H1 (cell line): ENCODE measurements around the gene IFNAR2. TPM values are rescaled to one million over a fixed set of nuclear protein-coding genes. Genes with fewer than 3 reads are reported as not detected.

ENCODE experiments used
- CTCF ChIA-PET: fragments of 300-600 bp; sonication (Branson Sonifier 250); formaldehyde crosslinking; loops from one replicate; lab custom pipeline; 2021; ENCODE audit not compliant: partially characterized antibody; lab: Charles Lee
- POLR2A ChIA-PET: fragments of 300-600 bp; sonication (Branson Sonifier 250); formaldehyde crosslinking; loops from one replicate; lab custom pipeline; 2021; ENCODE audit warnings: inconsistent platforms; ENCODE audit not compliant: partially characterized antibody; lab: Charles Lee
- DNase-seq, 2 experiments: peaks; one replicate each; pipeline versions ENCODE4 v3.0.0 to v3.0.0-alpha.2; 2010 to 2022; ENCODE audit warnings: low spot score in 2 of 2, low read depth in 1 of 2, mixed read lengths in 1 of 2
- FAIRE-seq: peaks from 2 replicates; lab custom pipeline; 2011; peaks lifted over from hg19 to GRCh38; lab: Jason Lieb, UNC
- H2AFZ ChIP-seq: 2 replicates; pipeline ENCODE4 v1.8.1; 2012; ENCODE audit warnings: low read length, inconsistent platforms
- H2AK5ac ChIP-seq: 2 replicates; pipeline ENCODE4 v1.6.1; 2013; ENCODE audit warnings: low read depth, low read length
- H2BK120ac ChIP-seq: replicated peaks from 2 replicates; pipeline ENCODE3; 2013; ENCODE audit warnings: low read depth, low read length, inconsistent platforms
- H2BK12ac ChIP-seq: 2 replicates; pipeline ENCODE4 v1.6.1; 2013; ENCODE audit warnings: low read depth, low read length
- H2BK15ac ChIP-seq: 2 replicates; pipeline ENCODE4 v1.6.1; 2013; ENCODE audit warnings: low read length
- H2BK20ac ChIP-seq: 2 replicates; pipeline ENCODE4 v1.6.1; 2013; ENCODE audit warnings: low read length
- H2BK5ac ChIP-seq: 2 replicates; pipeline ENCODE4 v1.6.1; 2013; ENCODE audit warnings: low read depth, low read length
- H3K14ac ChIP-seq: 2 replicates; pipeline ENCODE4 v1.6.1; 2013; ENCODE audit warnings: inconsistent platforms; ENCODE audit not compliant: insufficient read length
- H3K18ac ChIP-seq: 2 replicates; pipeline ENCODE4 v1.6.1; 2013; ENCODE audit warnings: low read length; ENCODE audit errors: extremely low read depth
- H3K23ac ChIP-seq: 2 replicates; pipeline ENCODE4 v1.6.1; 2013; ENCODE audit warnings: inconsistent platforms; ENCODE audit not compliant: insufficient read length
- H3K23me2 ChIP-seq: 2 replicates; pipeline ENCODE4 v1.6.1; 2013; ENCODE audit warnings: low read depth, low read length
- H3K27ac ChIP-seq: 2 replicates; pipeline ENCODE4 v1.6.1; 2011; ENCODE audit warnings: low read depth, low read length, inconsistent platforms
- H3K27me3 ChIP-seq, 4 experiments: replicated peaks in 1 of 4; 1 replicate in 1 of 4; 2 replicates in 3 of 4; pipeline versions ENCODE4 v1.6.1 to v1.8.1; 2011 to 2013; ENCODE audit warnings: low read length in 3 of 4, mild to moderate bottlenecking in 3 of 4, inconsistent platforms in 2 of 4, mixed read lengths in 2 of 4, moderate library complexity in 1 of 4; ENCODE audit not compliant: control insufficient read depth in 3 of 4, insufficient read depth in 3 of 4; ENCODE audit errors: extremely low read depth in 1 of 4
- H3K36me3 ChIP-seq, 4 experiments: 2 replicates each; pipeline versions ENCODE4 v1.6.1 to v1.8.1; 2011 to 2013; ENCODE audit warnings: mild to moderate bottlenecking in 4 of 4, low read length in 3 of 4, moderate library complexity in 2 of 4, control low read depth in 1 of 4, inconsistent platforms in 1 of 4; ENCODE audit not compliant: insufficient read depth in 4 of 4, control insufficient read depth in 2 of 4
- H3K4ac ChIP-seq: replicated peaks from 2 replicates; pipeline ENCODE3; 2013; ENCODE audit warnings: low read length, low read depth, mixed read lengths, inconsistent platforms; ENCODE audit not compliant: insufficient read length
- H3K4me1 ChIP-seq, 4 experiments: replicated peaks in 1 of 4; 1 replicate in 1 of 4; 2 replicates in 3 of 4; pipeline versions ENCODE4 v1.6.1 to v1.8.1; 2011 to 2013; ENCODE audit warnings: low read length in 3 of 4, inconsistent platforms in 2 of 4, mixed read lengths in 1 of 4; ENCODE audit not compliant: insufficient read depth in 4 of 4, control insufficient read depth in 3 of 4
- H3K4me2 ChIP-seq, 2 experiments: 2 replicates each; pipeline versions ENCODE4 v1.6.1 to v1.8.1; 2011 to 2013; ENCODE audit warnings: low read depth in 2 of 2, low read length in 2 of 2, control low read depth in 1 of 2, inconsistent platforms in 1 of 2, mild to moderate bottlenecking in 1 of 2; ENCODE audit not compliant: insufficient read depth in 1 of 2
- H3K4me3 ChIP-seq, 4 experiments: fragments of 200-600, 300-600 bp in 1 of 4; sonication (generic), shearing (Covaris generic), sonication (Bioruptor Twin) in 1 of 4; 2 replicates each; pipeline versions ENCODE4 v1.5.1 to v1.8.1; 2011 to 2016; ENCODE audit warnings: low read length in 4 of 4, low read depth in 3 of 4, control low read depth in 2 of 4, inconsistent platforms in 2 of 4, mild to moderate bottlenecking in 2 of 4, mixed read lengths in 1 of 4, moderate library complexity in 1 of 4; ENCODE audit not compliant: insufficient read depth in 2 of 4; ENCODE audit errors: extremely low read depth in 1 of 4
- H3K56ac ChIP-seq: replicated peaks from 2 replicates; pipeline ENCODE3; 2013; ENCODE audit warnings: low read depth, mild to moderate bottlenecking, mixed read lengths, low read length, inconsistent platforms; ENCODE audit not compliant: insufficient read length
- H3K79me1 ChIP-seq: 2 replicates; pipeline ENCODE4 v1.6.1; 2013; ENCODE audit warnings: low read depth, low read length, control low read depth
- H3K79me2 ChIP-seq, 2 experiments: 2 replicates each; pipeline versions ENCODE4 v1.6.1 to v1.8.1; 2012 to 2013; ENCODE audit warnings: low read length in 2 of 2, mild to moderate bottlenecking in 2 of 2, inconsistent platforms in 1 of 2; ENCODE audit not compliant: insufficient read depth in 2 of 2, control insufficient read depth in 1 of 2
- H3K9ac ChIP-seq, 4 experiments: replicated peaks in 1 of 4; 1 replicate in 1 of 4; 2 replicates in 3 of 4; pipeline versions ENCODE4 v1.6.1 to v1.8.1; 2011 to 2013; ENCODE audit warnings: low read depth in 3 of 4, low read length in 3 of 4, control low read depth in 2 of 4, mild to moderate bottlenecking in 2 of 4, moderate library complexity in 2 of 4, inconsistent platforms in 1 of 4; ENCODE audit errors: extremely low read depth in 1 of 4
- H3K9me3 ChIP-seq, 2 experiments: 2 replicates each; pipeline versions ENCODE4 v1.6.1 to v1.8.1; 2012 to 2013; ENCODE audit warnings: mild to moderate bottlenecking in 2 of 2, moderate library complexity in 2 of 2, control low read depth in 1 of 2, inconsistent platforms in 1 of 2, low read depth in 1 of 2, low read length in 1 of 2, mixed read lengths in 1 of 2; ENCODE audit not compliant: insufficient read depth in 2 of 2
- H4K20me1 ChIP-seq, 2 experiments: replicated peaks in 1 of 2; 2 replicates each; pipeline versions ENCODE3 to v1.8.1; 2011 to 2013; ENCODE audit warnings: inconsistent platforms in 2 of 2, low read length in 2 of 2, mild to moderate bottlenecking in 1 of 2; ENCODE audit not compliant: insufficient read depth in 2 of 2, control insufficient read depth in 1 of 2
- H4K5ac ChIP-seq: 2 replicates; pipeline ENCODE4 v1.6.1; 2013; ENCODE audit warnings: low read length, low read depth, mixed read lengths, inconsistent platforms; ENCODE audit not compliant: insufficient read length
- H4K8ac ChIP-seq: 2 replicates; pipeline ENCODE4 v1.8.0; 2013; ENCODE audit warnings: mild to moderate bottlenecking, moderate library complexity, low read length, inconsistent platforms; ENCODE audit not compliant: insufficient read depth; ENCODE audit errors: extremely low read depth
- H4K91ac ChIP-seq: replicated peaks from 2 replicates; pipeline ENCODE3; 2013; ENCODE audit warnings: low read length, mixed read lengths, inconsistent platforms; ENCODE audit not compliant: insufficient read length
- CREB1 ChIP-seq: IDR thresholded peaks from 2 replicates; pipeline ENCODE4 v1.6.1; 2012; ENCODE audit warnings: inconsistent platforms
- CTBP2 ChIP-seq: IDR thresholded peaks from 2 replicates; pipeline ENCODE4 v1.7.0; 2011; ENCODE audit warnings: borderline replicate concordance, mild to moderate bottlenecking, moderate library complexity, mixed read lengths, low read length; ENCODE audit not compliant: insufficient read depth, insufficient read length
- HDAC6 ChIP-seq: IDR thresholded peaks from one replicate; pipeline ENCODE4 v1.7.1; 2012; ENCODE audit warnings: low read depth, mild to moderate bottlenecking, inconsistent platforms, low read length, moderate library complexity
- KDM5A ChIP-seq: fragments of 200-600 bp; IDR thresholded peaks from 2 replicates; pipeline ENCODE4 v1.7.1; 2012; ENCODE audit warnings: mild to moderate bottlenecking, low read length, inconsistent platforms, mixed read lengths
- RFX5 ChIP-seq: IDR thresholded peaks from 2 replicates; pipeline ENCODE4 v1.6.1; 2011; ENCODE audit warnings: low read depth, low read length, improper control_type of control experiment, borderline replicate concordance
- SP1 ChIP-seq: IDR thresholded peaks from 2 replicates; pipeline ENCODE4 v1.6.1; 2011; ENCODE audit warnings: low read depth, low read length
- WGBS, 2 experiments: shearing (Covaris generic) in 1 of 2; methylation state at CpG; one replicate each; pipeline versions ENCODE4 v1.1.6 to v1.1.7; 2013 to 2015; ENCODE audit warnings: low lambda C conversion rate in 2 of 2, mixed read lengths in 2 of 2, inconsistent platforms in 1 of 2, low coverage in 1 of 2, missing lambda C conversion rate in 1 of 2; ENCODE audit not compliant: insufficient replicate concordance in 2 of 2, insufficient coverage in 1 of 2, insufficient read length in 1 of 2; ENCODE audit errors: extremely low coverage in 1 of 2, missing lambda C conversion rate in 1 of 2; 5-methylcytosine and 5-hydroxymethylcytosine counted together
- polyA plus RNA-seq, 7 experiments: library from polyadenylated mRNA; depleted of rRNA in 3 of 7; stranded (reverse) in 5 of 7; unstranded in 2 of 7; fragments of >200 nt in 5 of 7; fragments of 200-250 nt in 2 of 7; gene quantifications; 1 replicate in 5 of 7; 2 replicates in 1 of 7; 4 replicates in 1 of 7; pipeline versions ENCODE4 v1.2.1 to v1.2.3, GENCODE V29; 2011 to 2013; ENCODE audit warnings: missing spikeins in 2 of 7, mixed read lengths in 2 of 7
- total RNA-seq: library from RNA; stranded (reverse); fragmentation: NEBNext Ultra II Directional; extraction: Animal tissue kit (Norgen Biotek cat#: 25700); gene quantifications from 2 replicates; pipeline ENCODE4 v1.2.1, GENCODE V29; 2021

IFNAR2 gene
- total and polyA plus RNA-seq, 2 of the 8 experiments (the other 6 are each of a cell fraction or from before 2014, with no cell fraction given): 12.2 to 16.1 TPM

DNA sequence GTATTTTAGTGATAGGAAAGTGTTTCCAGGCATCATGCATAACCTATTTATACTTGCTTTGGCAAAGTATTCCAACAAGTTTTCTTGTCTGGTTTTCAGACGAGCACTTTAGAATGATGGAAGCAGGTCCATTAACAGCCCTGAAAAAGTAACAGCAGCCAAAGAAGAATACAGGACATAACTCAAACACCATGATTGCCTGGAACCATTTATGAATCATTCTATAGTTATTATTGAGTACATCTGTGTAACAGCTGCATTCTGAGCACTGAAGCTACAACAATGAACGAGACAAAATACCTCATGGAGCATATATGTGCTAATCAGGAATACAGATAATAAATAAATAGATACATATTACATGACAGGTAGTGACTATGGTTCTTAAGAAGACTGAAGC is 49.0 kb downstream of the IFNAR2 start:
- no peak overlapping the region for H2BK12ac ChIP-seq
- H4K5ac ChIP-seq: no peak overlapping the region
- no peak overlapping the region for H2AK5ac ChIP-seq
- WGBS, 2 experiments: 83% methylated on average over 2 of the region's 2 CpGs; no CpG with 5 or more reads in 1 of the 2 experiments
- CTCF ChIA-PET: interaction anchor here (0.5 kb wide), 1 partner anchor 62 kb away, joined by 4 read pairs; no protein-coding TSS in a partner anchor
- no peak overlapping the region for H2BK120ac ChIP-seq
- no peaks in the 10 kb centered on the region for H3K9me3 ChIP-seq
- H4K20me1 ChIP-seq: no peaks in the 10 kb centered on the region
- H2BK15ac ChIP-seq: no peak overlapping the region
- no peaks in the 10 kb centered on the region for H3K79me2 ChIP-seq
- no peak overlapping the region for H3K18ac ChIP-seq
- no peaks in the 10 kb centered on the region for H3K27me3 ChIP-seq
- no peaks in the 10 kb centered on the region for H3K36me3 ChIP-seq
- no peak overlapping the region for H3K27ac ChIP-seq
- no peaks in the 10 kb centered on the region for H3K23me2 ChIP-seq
- POLR2A ChIA-PET: interaction anchor here (0.9 to 1.1 kb wide), 2 partner anchors 12 to 92 kb away, joined by 3 to 4 read pairs; partner anchors contain the start of gene IL10RB
- no peak overlapping the region for H3K23ac ChIP-seq
- H2BK20ac ChIP-seq: no peak overlapping the region
- H3K4me2 ChIP-seq: no peak overlapping the region
- no peak overlapping the region for H3K14ac ChIP-seq
- H3K56ac ChIP-seq: no peak overlapping the region
- DNase-seq: no peak
- no peak overlapping the region for H4K8ac ChIP-seq
- TF ChIP-seq RFX5: no peak
- no peak for TF ChIP-seq CTBP2
- no peak for TF ChIP-seq SP1
- no peak for TF ChIP-seq HDAC6
- no peak for TF ChIP-seq CREB1
- no peak for TF ChIP-seq KDM5A
- FAIRE-seq: no peak
- no peak overlapping the region for H2AFZ ChIP-seq
- H4K91ac ChIP-seq: no peak overlapping the region
- no peak overlapping the region for H2BK5ac ChIP-seq
- no peak overlapping the region for H3K4me3 ChIP-seq
- H3K9ac ChIP-seq: no peak overlapping the region
- H3K4me1 ChIP-seq: no peaks in the 10 kb centered on the region
- H3K79me1 ChIP-seq: no peaks in the 10 kb centered on the region
- no peak overlapping the region for H3K4ac ChIP-seq
